ELF-1 (cell line): ENCODE data around the gene TSPO.

Experiments used
- DNase-seq: peaks from one replicate; pipeline ENCODE4 v3.0.0-alpha.2; 2016; ENCODE audit warnings: low read depth, low spot score

The TSPO gene

GRCh38 chr22:43159484-43160178 lies 8.3 kb downstream of the TSPO start:
- peak; percentile 58 for DNase-seq

GRCh38 chr22:43160497-43161126 lies 9.3 kb downstream of the TSPO start:
- no peak for DNase-seq

- DNase-seq, result no peak
Measured at GRCh38 chr22:43162412-43163150, 11.2 kb downstream of the TSPO start.

DNA sequence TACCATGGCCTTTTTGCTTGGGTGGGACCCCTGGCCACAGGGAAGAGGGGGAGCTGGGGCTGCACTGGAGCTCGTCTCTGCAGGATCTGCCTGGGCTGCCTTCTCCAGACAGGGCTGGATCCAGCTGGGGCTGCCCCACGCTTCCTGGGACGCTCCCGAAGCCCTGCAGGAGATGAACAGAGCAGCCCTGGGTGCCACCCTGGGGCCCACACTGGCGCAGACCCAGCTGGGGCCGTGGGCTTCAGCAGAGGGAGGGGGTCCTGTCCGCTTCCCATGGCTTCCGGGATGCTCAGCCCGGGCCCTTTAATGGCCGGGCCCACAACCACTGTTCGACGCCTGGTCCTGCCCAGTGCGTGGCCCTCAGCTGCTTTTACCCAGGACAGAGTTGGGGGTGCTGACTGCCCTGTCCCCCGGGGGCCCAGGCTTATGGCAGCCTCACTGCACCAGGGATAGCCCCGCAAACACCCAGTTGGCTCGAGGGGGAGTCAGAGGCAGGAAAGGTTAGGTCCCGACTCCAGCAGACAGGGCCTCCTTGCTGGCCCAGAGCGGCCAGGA lies 12.0 kb downstream of the TSPO start:
- DNase-seq, result no peak

- DNase-seq, result peak; percentile 38
Measured at GRCh38 chr22:43164636-43165035, 13.3 kb downstream of the TSPO start.

DNA sequence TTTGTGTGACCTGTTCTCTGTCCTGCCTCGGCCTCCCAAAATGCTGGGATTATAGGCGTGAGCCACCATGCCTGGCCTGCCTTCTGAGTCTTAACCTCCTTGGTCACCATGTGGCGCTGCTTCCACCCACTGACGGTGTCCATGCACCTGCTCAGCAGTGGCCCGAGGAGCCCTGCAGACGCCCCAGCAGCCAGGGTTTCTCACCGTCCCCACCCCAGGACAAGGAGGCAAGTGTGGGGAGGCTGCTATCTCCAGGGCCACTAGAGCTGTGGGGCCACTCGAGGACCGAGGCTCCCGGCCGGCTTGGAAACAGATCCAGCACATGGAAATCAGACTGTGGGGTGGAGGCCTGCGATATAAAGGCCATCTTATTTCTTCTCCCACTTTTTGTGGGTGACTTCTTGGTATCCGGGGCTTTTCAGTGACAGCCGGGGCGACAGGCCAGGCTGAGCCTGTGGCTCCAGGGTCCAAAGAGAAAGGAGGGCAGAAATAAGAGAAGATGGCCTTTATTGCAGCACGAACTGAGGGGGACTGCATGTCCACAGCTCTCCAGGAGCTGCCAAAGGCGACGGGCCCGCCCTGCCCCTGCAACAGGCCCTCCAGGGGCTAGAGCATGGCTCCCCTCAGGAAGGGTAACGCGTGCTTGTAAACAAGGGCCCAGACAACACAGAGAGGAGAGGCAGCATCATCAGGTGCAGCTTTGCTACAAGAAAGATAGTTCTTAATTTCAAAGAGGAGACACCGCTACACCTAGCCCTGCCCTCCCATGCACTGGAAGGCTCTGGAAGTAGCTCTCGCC lies 15.0 kb downstream of the TSPO start:
- DNase-seq, result no peak

- no peak for DNase-seq
Measured at GRCh38 chr22:43167001-43167589, 15.7 kb downstream of the TSPO start.

GRCh38 chr22:43168471-43169309 lies 17.3 kb downstream of the TSPO start:
- no peak for DNase-seq

- DNase-seq, result no peak
Measured at GRCh38 chr22:43169310-43170130, 18.2 kb downstream of the TSPO start.

DNA sequence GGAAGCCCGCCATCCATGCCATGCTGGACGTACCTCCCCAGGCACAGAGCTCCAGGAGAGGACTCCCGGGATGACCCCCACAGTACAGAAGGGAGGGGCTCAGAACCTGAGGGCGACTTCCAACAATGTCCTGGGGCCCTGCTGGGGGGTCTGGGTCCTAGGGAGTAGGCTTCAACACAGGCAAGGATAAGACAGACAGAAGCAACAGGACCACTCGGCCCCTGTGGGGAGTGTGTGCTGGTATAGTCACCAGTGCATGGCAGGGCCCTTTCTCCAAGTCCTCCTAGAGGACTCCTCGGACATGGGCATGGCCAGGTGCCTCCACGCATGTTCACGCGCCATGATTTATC lies 18.7 kb downstream of the TSPO start:
- no peak for DNase-seq

- DNase-seq, result no peak
Measured at GRCh38 chr22:43171019-43171491, 19.7 kb downstream of the TSPO start.

DNA sequence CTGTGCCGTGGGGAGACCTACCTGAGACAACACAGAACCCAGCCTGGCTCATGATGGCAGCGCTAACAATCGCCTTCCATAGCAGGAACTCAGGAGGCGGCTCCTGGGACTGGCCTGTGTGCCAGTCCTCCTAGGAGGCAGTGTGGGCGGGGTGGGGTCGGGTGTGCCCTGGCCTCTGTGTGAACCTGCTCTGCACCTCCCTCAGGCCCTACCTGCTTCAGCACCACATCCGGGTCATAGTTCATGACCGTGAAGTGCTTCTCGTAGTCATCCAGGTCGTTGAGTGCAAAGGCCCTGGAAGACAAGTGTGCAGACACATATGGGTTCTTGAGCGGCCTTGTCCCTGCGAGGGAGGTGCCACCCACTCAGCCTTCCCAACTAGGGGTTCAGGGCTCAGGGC lies 20.2 kb downstream of the TSPO start:
- no peak for DNase-seq

- DNase-seq, result no peak
Measured at GRCh38 chr22:43172191-43172590, 20.8 kb downstream of the TSPO start.

DNA sequence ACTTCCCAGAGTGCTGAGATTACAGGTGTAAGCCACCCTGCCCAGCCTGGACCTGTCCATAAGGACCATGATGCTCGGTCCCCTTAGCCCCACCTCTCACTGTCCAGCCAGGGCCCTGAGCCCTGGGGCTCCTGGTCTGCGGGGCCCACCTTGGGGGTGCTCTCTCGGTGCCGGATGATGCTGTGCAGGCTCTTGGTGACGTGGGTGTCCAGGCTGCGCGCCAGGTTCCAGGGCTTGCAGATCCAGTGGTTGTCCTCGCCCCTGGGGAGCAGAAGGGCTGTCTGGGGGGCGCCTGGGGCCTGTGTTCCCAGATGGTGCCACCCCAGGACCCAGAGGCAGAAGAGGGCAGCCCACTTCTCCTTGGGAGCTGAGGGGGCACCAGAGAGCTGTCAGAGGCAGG lies 22.2 kb downstream of the TSPO start:
- no peak for DNase-seq

DNA sequence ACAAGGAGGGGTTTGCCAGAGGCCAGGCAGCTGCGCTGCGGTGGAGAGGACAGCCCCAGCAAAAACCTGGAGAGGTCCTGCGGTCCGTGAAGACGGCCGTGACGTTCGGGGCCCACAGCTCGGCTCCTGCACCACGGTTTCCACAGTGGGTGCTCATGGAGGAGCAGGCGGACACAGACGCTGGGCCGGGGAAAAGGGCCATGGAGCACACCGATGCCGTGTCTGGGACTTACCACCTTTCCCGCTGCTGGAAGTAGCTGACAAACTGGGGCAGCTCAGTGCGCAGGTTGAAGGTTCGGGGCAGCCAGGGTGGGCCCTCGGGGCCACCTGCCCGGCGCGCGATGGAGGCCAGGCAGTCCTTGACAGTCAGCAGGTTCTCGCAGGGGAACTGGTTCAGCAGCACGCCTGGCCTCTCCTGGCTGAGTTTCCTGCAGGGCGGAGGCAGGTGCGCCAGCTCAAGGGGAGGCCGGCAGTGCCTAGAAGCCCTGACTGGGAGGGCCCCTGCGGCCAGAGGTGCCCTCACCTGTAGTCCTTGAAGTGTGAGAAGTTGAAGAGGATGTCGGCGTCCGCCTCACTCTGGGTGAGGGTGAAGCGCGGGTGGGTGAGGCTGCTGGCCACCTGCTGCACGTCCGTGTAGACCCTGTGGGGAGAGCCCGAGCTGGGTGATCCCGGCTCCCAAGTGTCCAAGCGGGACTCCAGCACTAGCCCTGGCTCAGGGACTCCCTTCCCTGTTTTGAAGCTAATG lies 22.8 kb downstream of the TSPO start:
- no peak for DNase-seq

- DNase-seq, result no peak
Measured at GRCh38 chr22:43174941-43175531, 23.7 kb downstream of the TSPO start.

- no peak for DNase-seq
Measured at GRCh38 chr22:43176090-43176489, 24.7 kb downstream of the TSPO start.

GRCh38 chr22:43177479-43177878 lies 26.1 kb downstream of the TSPO start:
- DNase-seq, result no peak
